ENCODE data around the gene TCF4.
A peak's percentile ranks its signal among the peaks of the same experiment; 100 is the strongest.

TCF4 gene

DNA sequence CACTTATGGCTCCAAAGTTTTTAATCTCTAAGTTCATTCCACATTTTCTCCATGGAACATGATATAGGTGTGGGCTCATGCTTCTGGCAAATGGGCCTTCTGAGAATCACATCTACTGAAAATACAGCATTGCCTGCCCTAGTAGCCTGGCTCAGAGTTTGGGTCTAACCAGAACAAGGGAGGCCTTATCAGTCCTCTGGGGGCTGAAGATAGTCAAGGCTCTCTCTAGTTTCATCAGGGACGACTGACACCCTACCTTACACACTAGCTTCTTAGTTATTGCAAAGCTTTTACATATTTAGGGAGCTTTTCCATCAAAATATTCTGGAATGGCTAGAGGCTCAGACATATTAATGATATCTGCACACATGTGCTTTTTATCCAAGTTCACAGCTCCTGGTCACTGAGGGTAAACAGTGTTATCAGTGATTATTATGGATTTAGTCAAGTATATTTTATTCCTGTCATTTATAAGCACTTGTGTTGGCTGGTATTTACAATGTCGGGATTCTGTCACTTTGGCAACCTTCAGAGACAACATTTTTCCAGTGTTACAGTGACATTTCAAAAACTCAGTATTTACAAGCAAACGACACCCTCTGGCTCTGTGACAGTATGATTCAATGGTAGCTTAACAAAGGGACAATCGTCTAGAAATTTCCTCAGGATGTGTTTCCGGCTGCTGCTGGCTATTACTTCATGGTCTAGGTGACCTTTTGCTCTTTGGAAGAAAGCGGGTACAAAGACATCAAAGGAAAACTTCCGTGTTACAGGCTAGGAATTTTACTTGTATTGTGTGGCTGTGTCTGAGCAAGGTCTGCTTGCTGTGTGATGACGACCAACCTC lies 200.6 kb downstream of the TCF4 start:
- Histone ChIP-seq H3K27me3 (ENCODE audit: insufficient read depth, low read depth, severe bottlenecking) (no peaks in the 10 kb centered on the region), H3K27ac (no peak overlapping the region), H3K36me3 (no peaks in the 10 kb centered on the region), H3K9me3 (ENCODE audit: severe bottlenecking) (no peaks in the 10 kb centered on the region), H3K4me3 (ENCODE audit: low read depth, low read length) (no peak overlapping the region)
- no peak for DNase-seq
- TF ChIP-seq, protein P1, sequence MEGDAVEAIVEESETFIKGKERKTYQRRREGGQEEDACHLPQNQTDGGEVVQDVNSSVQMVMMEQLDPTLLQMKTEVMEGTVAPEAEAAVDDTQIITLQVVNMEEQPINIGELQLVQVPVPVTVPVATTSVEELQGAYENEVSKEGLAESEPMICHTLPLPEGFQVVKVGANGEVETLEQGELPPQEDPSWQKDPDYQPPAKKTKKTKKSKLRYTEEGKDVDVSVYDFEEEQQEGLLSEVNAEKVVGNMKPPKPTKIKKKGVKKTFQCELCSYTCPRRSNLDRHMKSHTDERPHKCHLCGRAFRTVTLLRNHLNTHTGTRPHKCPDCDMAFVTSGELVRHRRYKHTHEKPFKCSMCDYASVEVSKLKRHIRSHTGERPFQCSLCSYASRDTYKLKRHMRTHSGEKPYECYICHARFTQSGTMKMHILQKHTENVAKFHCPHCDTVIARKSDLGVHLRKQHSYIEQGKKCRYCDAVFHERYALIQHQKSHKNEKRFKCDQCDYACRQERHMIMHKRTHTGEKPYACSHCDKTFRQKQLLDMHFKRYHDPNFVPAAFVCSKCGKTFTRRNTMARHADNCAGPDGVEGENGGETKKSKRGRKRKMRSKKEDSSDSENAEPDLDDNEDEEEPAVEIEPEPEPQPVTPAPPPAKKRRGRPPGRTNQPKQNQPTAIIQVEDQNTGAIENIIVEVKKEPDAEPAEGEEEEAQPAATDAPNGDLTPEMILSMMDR (IDR thresholded peaks at IDR 0.05; ENCODE audit: low read depth, low read length), result no peak

DNA sequence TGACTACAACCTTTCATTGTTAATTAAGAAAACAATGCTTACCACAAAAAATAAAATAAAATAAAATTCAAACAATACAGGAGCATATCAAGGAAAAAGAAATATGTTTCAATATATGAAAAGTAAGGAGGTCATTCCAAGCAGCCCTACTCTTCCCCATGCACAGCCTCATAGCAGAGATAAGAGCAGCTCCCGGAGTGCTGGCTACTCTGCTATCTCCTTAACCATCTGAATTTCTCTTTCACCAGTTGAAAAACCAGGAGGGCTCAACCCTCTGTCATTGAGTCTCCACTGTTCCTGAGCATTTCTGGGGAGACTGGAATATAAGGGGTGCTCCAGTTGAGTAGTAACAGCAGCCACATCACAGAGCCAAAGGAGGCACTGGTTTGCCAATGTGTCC lies 201.4 kb downstream of the TCF4 start:
- no peak overlapping the region for H3K4me3 ChIP-seq (ENCODE audit: low read depth, low read length)
- TF ChIP-seq, protein P1 (IDR thresholded peaks at IDR 0.05; ENCODE audit: low read depth, low read length), result no peak
- no peaks in the 10 kb centered on the region for H3K9me3 ChIP-seq (ENCODE audit: severe bottlenecking)
- H3K27me3 ChIP-seq (ENCODE audit: insufficient read depth, low read depth, severe bottlenecking), result no peaks in the 10 kb centered on the region
- no peak overlapping the region for H3K27ac ChIP-seq
- DNase-seq, result no peak
- no peaks in the 10 kb centered on the region for H3K36me3 ChIP-seq

DNA sequence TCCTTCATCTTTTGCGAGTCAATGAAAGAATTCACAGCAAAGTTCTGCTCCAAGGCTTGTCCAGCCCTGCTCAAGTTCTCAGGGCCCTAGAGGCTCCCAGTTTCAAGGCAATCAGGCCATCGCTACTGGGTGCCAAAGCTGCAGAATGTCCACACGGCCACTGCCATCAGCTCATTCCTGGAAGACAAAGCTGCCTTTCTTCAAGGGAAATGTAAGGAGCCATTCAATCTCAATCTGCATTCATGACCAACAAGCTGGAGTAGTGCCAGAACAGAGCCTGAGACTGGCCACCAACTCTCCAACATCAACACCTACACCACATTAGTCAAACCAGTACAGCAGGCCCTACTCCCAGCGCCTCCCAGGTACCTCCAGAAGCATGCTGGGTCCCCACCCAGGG lies 202.2 kb downstream of the TCF4 start:
- no peak for DNase-seq
- no peaks in the 10 kb centered on the region for H3K36me3 ChIP-seq
- TF ChIP-seq, protein P1 (IDR thresholded peaks at IDR 0.05; ENCODE audit: low read depth, low read length), result no peak
- no peaks in the 10 kb centered on the region for H3K9me3 ChIP-seq (ENCODE audit: severe bottlenecking)
- no peak overlapping the region for H3K27ac ChIP-seq
- no peak overlapping the region for H3K4me3 ChIP-seq (ENCODE audit: low read depth, low read length)
- no peaks in the 10 kb centered on the region for H3K27me3 ChIP-seq (ENCODE audit: insufficient read depth, low read depth, severe bottlenecking)

DNA sequence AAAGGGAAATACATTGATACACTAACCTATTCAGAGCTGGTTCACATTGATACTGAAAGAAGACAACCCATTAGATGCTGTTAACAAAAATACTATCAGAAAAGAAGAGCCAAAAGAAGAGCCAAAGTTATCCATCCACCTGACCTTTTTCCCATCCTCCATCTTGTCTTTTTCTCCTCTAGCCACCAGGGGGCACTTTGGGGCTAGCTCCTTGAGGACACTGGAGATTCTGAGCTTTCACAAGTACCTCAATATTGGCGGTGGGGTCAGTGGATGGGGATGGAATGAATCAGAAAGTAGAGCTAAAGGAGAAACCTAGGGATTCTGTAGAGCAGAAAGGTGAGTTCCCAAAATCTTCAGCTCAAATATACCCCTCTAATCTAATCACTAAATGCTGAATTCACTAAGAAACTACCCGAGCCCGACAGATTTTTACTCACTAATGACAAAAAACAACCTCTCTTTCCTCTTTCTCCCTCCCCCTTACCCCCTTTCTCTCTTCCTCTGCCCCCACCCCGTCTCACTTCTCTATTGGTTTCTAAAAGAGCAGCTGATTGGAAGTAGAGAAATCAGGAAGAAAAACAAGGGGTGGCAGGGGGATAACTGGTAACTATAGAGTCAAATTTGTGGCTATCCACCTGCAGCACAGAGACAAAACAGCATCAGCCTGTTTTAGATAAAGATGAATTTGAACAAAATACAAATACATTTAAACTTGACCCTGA lies 203.3 kb downstream of the TCF4 start:
- H3K27ac ChIP-seq, result no peak overlapping the region
- DNase-seq, result peak; percentile 60
- no peaks in the 10 kb centered on the region for H3K9me3 ChIP-seq (ENCODE audit: severe bottlenecking)
- no peak overlapping the region for H3K4me3 ChIP-seq (ENCODE audit: low read depth, low read length)
- H3K36me3 ChIP-seq, result no peaks in the 10 kb centered on the region
- TF ChIP-seq, protein P1 (IDR thresholded peaks at IDR 0.05; ENCODE audit: low read depth, low read length), result peak; percentile 83
- H3K27me3 ChIP-seq (ENCODE audit: insufficient read depth, low read depth, severe bottlenecking), result no peaks in the 10 kb centered on the region

DNA sequence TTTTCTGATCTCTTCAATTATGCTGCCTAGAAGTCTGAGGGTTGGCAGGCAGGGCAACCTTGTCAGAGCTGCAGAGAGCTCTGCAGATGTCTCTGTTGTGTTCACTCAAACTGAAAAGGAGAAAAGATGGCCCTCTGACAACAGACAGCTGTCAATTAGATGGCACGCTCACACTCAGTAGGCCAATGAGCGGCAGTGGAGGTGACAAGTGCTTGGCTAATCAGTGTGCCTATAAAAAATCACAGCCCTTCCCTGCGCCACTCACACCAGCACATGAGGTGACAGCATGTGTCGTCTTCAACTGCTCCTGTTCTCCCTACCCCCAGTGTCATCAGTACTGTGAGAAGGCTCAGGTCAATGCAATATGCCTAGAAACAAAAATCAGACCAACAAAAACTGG lies 203.9 kb downstream of the TCF4 start:
- no peak overlapping the region for H3K27ac ChIP-seq
- no peaks in the 10 kb centered on the region for H3K27me3 ChIP-seq (ENCODE audit: insufficient read depth, low read depth, severe bottlenecking)
- DNase-seq, result no peak
- H3K36me3 ChIP-seq, result no peaks in the 10 kb centered on the region
- H3K4me3 ChIP-seq (ENCODE audit: low read depth, low read length), result no peak overlapping the region
- TF ChIP-seq, protein P1 (IDR thresholded peaks at IDR 0.05; ENCODE audit: low read depth, low read length), result no peak
- no peaks in the 10 kb centered on the region for H3K9me3 ChIP-seq (ENCODE audit: severe bottlenecking)
